Peyer's patch (tissue), 4 donors: Measurements from ENCODE around the gene CTTNBP2NL. TPM values are rescaled to one million over a fixed set of nuclear protein-coding genes. Genes with fewer than 3 reads are reported as not detected.
"Not testable (repeated sequence)": the region's sequence is repeated elsewhere in the genome, so short reads cannot be mapped to it uniquely, and the experiment has no call there.

ENCODE experiments used
- DNase-seq, 3 donors: peaks; one replicate each; pipeline ENCODE4 v3.0.0-alpha.2; 2017 to 2019
- H3K27ac ChIP-seq, 4 donors: fragments of 200-600 bp; sonication (generic); one replicate each; pipeline ENCODE4 v1.5.1; 2016 to 2019
- H3K27me3 ChIP-seq, 2 donors: fragments of 200-600 bp; sonication (generic); one replicate each; pipeline ENCODE4 v1.5.1; 2019
- H3K36me3 ChIP-seq, 3 donors: fragments of 200-600 bp; sonication (generic); one replicate each; pipeline ENCODE4 v1.5.1; 2016 to 2019
- H3K4me1 ChIP-seq, 4 donors: fragments of 200-600 bp; sonication (generic); one replicate each; pipeline ENCODE4 v1.5.1; 2016 to 2019
- H3K4me3 ChIP-seq, 4 donors: fragments of 200-600 bp; sonication (generic); 1 replicate in 3 of 4; 2 replicates in 1 of 4; pipeline ENCODE4 v1.5.1; 2016 to 2019; ENCODE audit warnings: mild to moderate bottlenecking in 1 of 4
- H3K9me3 ChIP-seq, 4 donors: fragments of 200-600 bp; sonication (generic); one replicate each; pipeline ENCODE4 v1.5.1; 2016 to 2019; ENCODE audit warnings: mild to moderate bottlenecking in 1 of 4
- POLR2A ChIP-seq, 2 donors: fragments of 450-650 bp; IDR thresholded peaks; one replicate each; pipeline ENCODE4 v1.5.1; 2017; ENCODE audit warnings: antibody characterized with exemption in 2 of 2, mild to moderate bottlenecking in 2 of 2, moderate library complexity in 2 of 2
- total RNA-seq, 4 donors: library from RNA; depleted of rRNA; stranded (reverse); fragments of >200 nt; gene quantifications; one replicate each; pipeline ENCODE4 v1.1.0, GENCODE V29; 2016
- TF ChIP-seq, protein P1 (sequence below), 6 experiments: fragments of 450-650 bp in 4 of 6; fragments of 200-600 bp in 2 of 6; sonication (generic) in 1 of 6; IDR thresholded peaks; one replicate each; pipeline ENCODE4 v1.5.1; 2017 to 2019; ENCODE audit warnings: antibody characterized with exemption in 6 of 6, mild to moderate bottlenecking in 3 of 6, moderate library complexity in 1 of 6

Gene CTTNBP2NL
- total RNA-seq, 4 donors from 2014 or later = 28.4 to 81.7 (median 59.1) TPM

DNA sequence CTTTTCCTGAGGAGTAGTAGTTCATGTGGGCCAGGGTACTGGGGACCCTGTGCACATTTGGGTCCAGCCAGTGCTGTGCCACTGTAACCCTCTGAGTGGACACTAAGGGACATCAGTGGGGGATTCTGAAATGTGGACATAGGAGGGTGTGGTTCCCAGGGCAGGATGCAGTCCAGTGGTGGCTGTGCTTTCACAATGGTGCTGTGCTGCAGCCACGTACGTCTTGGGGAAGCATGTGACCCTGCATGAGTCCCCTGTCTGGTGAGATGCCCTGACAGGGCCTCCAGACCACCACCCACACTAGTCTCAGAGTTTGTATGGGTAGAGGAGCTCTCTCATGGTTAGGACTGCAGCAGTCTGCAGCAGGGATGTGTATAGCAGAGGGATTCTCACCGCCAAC lies 75.0 kb downstream of the CTTNBP2NL start:
- DNase-seq = no peak
- no peaks in the 10 kb centered on the region for H3K9me3 ChIP-seq
- H3K27ac ChIP-seq = no peak overlapping the region
- H3K27me3 ChIP-seq = no peaks in the 10 kb centered on the region
- peaks cover 0 to under 1% (median 0%) of the 10 kb centered on the region in 4 donors for H3K4me1 ChIP-seq
- no peak for TF ChIP-seq POLR2A (IDR thresholded peaks at IDR 0.05)
- TF ChIP-seq, protein P1, sequence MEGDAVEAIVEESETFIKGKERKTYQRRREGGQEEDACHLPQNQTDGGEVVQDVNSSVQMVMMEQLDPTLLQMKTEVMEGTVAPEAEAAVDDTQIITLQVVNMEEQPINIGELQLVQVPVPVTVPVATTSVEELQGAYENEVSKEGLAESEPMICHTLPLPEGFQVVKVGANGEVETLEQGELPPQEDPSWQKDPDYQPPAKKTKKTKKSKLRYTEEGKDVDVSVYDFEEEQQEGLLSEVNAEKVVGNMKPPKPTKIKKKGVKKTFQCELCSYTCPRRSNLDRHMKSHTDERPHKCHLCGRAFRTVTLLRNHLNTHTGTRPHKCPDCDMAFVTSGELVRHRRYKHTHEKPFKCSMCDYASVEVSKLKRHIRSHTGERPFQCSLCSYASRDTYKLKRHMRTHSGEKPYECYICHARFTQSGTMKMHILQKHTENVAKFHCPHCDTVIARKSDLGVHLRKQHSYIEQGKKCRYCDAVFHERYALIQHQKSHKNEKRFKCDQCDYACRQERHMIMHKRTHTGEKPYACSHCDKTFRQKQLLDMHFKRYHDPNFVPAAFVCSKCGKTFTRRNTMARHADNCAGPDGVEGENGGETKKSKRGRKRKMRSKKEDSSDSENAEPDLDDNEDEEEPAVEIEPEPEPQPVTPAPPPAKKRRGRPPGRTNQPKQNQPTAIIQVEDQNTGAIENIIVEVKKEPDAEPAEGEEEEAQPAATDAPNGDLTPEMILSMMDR (IDR thresholded peaks at IDR 0.05) = no peak
- no peak overlapping the region for H3K4me3 ChIP-seq
- H3K36me3 ChIP-seq = no peaks in the 10 kb centered on the region

DNA sequence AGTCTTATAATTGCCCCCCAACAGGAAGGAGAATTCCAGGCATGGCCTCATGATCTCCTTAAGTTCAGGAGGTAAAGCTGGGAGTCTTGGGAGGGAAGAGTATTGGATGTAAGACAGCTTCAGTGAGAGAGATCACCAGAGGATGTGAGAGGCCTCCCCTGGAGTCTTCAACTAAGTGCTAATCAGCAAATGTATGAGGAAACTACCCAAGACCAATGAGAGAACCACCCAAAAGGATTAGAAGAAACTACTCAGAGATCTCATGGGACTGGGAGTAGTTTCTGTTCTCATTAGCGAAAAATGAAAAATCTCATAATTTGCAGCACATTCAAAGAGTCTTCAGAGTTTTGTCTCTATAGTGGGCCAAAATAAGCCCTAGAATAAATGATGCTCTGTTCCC lies 76.1 kb downstream of the CTTNBP2NL start:
- no peak for DNase-seq
- no peaks in the 10 kb centered on the region for H3K4me1 ChIP-seq
- TF ChIP-seq, protein P1 (IDR thresholded peaks at IDR 0.05) = no peak
- TF ChIP-seq POLR2A (IDR thresholded peaks at IDR 0.05) = no peak
- no peaks in the 10 kb centered on the region for H3K9me3 ChIP-seq
- no peaks in the 10 kb centered on the region for H3K36me3 ChIP-seq
- H3K4me3 ChIP-seq = no peak overlapping the region
- no peaks in the 10 kb centered on the region for H3K27me3 ChIP-seq
- H3K27ac ChIP-seq = no peak overlapping the region

DNA sequence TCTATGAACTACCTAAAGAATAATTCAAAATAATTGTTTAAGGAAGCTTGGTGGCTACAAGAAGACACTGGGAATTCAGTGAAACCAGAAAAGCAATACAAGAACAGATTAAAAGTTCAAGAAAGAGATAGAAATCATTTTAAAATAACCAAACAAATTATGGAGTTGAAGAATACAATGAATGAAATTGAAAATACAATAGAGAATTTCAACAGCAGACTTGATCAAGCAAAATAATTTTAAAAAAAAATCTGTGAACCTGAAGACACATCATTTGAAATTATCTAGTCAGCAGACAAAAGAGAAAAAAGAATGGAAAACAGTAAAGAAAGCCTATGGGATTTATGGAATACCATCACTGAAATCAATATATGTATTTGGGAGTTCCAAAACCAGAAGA lies 81.5 kb downstream of the CTTNBP2NL start:
- Histone ChIP-seq H3K4me1 (no peaks in the 10 kb centered on the region), H3K36me3 (no peaks in the 10 kb centered on the region), H3K27me3 (no peaks in the 10 kb centered on the region), H3K27ac (no peak overlapping the region), H3K9me3 (no peaks in the 10 kb centered on the region), H3K4me3 (no peak overlapping the region)
- no peak for TF ChIP-seq POLR2A (IDR thresholded peaks at IDR 0.05)
- TF ChIP-seq, protein P1 (IDR thresholded peaks at IDR 0.05) = no peak
- DNase-seq = no peak

DNA sequence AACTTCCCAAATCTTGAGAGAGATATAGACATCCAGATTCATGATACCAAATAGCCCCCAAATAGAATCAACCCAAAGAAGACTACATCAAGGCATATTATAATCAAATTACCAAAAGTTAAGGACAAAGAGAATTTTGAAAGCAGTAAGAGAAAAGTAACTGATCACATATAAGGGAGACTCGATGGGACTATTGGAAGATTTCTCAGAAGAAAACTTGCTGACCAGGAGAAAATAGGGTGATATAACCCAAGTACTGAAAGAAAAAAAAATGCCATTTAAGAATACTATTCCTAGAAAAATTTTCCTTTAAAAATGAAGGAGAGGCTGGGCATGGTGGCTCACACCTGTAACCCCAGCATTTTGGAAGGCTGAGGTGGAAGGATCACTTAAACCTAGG lies 82.3 kb downstream of the CTTNBP2NL start:
- H3K36me3 ChIP-seq = no peaks in the 10 kb centered on the region
- no peak overlapping the region for H3K4me3 ChIP-seq
- no peak overlapping the region for H3K27ac ChIP-seq
- no peaks in the 10 kb centered on the region for H3K27me3 ChIP-seq
- H3K4me1 ChIP-seq = no peaks in the 10 kb centered on the region
- H3K9me3 ChIP-seq = no peaks in the 10 kb centered on the region
- DNase-seq = no peak
- no peak for TF ChIP-seq POLR2A (IDR thresholded peaks at IDR 0.05)
- TF ChIP-seq, protein P1 (IDR thresholded peaks at IDR 0.05) = no peak

DNA sequence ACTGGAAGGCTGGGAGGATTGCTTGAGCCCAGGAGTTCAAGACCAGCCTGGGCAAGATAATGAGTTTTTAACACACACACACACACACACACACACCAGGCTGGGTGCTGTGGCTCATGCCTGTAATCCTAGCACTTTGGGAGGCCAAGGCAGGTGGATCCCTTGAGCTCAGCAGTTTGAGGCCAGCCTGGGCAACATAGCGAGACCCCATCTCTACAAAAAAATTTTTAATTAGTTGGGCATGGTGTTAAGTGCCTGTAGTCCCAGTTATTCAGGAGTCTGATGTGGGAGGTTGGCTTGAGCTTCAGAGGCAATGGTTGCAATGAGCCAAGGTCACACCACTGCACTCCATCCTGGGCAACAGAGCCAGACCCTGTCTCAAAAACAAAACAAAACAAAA lies 90.0 kb downstream of the CTTNBP2NL start:
- not testable (repeated sequence) for H3K4me1 ChIP-seq, H3K4me3 ChIP-seq, H3K36me3 ChIP-seq, H3K27me3 ChIP-seq, DNase-seq, H3K27ac ChIP-seq, H3K9me3 ChIP-seq

DNA sequence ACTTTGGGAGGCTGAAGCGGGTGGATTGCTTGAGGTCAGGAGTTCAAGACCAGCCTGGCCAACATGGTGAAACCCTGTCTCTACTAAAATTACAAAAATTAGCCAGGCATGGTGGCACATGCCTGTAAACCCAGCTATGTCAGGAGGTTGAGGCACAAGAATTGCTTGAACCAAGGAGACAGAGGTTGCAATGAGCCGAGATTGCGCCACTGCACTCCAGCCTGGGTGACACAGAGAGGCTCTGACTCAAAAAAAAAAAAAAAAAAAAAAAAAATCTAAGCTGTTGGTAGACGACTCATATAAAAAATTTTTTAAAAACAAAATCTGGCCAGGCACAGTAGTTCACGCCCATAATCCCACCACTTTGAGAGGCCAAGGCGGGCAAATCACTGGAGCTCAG lies 91.7 kb downstream of the CTTNBP2NL start:
- not testable (repeated sequence) for H3K4me1 ChIP-seq, H3K27me3 ChIP-seq, H3K9me3 ChIP-seq, H3K36me3 ChIP-seq, DNase-seq, H3K4me3 ChIP-seq, H3K27ac ChIP-seq

DNA sequence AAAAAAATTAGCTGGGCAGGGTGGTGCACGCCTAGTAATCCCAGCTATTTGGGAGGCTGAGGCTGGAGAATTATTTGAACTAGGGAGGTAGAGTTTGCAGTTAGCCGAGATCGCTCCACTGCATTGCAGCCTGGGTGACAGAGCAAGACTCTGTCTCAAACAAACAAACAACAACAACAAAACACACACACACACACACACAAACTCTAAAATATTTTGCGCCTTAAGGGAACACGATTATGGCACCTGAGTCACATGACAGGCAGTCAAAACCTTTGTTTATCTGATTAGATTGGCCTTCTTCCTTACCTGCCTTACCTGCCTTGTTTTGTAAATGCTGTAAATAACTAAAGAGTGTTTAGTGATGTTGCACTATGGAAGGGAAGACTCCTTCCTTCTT lies 92.1 kb downstream of the CTTNBP2NL start:
- TF ChIP-seq, protein P1 (IDR thresholded peaks at IDR 0.05) = no peak
- DNase-seq = no peak
- no peaks in the 10 kb centered on the region for H3K4me1 ChIP-seq
- H3K36me3 ChIP-seq = no peaks in the 10 kb centered on the region
- H3K27me3 ChIP-seq = no peaks in the 10 kb centered on the region
- no peaks in the 10 kb centered on the region for H3K9me3 ChIP-seq
- H3K4me3 ChIP-seq = no peak overlapping the region
- H3K27ac ChIP-seq = no peak overlapping the region
